NCI-H128 (cell line): Measurements from ENCODE around the gene BIRC7.

ENCODE experiments used
- DNase-seq: peaks from one replicate; lab custom pipeline; 2025; ENCODE audit not compliant: unreplicated experiment; lab: John Stamatoyannopoulos, UW

The BIRC7 gene

GRCh38 chr20:63280371-63280770 is 44.7 kb downstream of the BIRC7 start:
- DNase-seq = no peak

DNA sequence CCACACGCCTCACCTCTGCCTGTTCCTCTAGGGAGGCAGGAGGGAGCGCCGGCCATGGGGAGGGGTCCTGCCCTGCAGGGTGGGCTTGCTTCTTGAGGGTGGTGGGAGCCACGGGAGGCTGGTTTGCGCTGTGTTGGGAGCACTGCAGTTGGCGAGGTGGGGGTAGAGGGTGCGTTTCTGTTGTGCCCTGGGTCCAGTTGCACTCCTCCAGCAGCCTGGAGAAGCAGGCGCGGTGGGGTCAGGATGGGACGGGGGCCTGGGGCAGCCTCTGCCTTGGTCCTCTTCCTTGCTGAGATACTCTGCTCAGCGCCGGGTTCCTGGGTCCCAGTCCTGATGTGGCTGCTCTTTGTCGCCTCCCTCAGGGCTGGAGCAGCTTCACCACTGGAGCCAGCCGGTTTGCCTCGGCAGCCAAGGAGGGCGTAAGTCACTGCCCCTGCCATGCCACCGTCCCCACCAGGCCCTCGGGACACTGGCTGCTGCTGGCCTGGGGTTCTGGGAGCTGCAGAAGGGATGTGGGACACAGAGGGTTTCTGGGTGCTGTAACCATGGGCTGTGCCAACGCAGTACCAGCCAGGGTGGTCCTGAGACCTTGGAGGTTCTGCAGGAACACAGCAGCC is 45.3 kb downstream of the BIRC7 start:
- DNase-seq = no peak

GRCh38 chr20:63281742-63282665 is 46.3 kb downstream of the BIRC7 start:
- no peak for DNase-seq

DNA sequence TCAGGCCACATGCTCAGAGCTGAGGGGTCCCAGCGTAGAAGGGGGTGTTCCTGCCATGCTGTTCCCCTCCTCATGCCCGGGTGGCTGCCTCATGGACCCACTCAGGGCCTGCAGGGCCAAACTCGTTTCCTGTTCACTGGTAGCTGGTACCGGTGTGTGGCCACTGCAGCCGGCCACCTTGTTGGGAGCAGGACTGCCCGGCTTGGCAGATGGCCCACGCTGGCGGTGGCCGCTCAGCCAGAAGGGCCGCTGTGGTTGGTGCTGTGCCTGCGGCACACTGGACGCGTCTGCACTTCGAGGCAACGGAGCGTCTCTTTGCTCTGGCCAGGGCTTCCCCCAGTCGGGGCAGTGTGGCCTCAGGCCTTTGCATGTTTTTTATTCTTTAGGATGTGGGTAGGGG is 47.2 kb downstream of the BIRC7 start:
- no peak for DNase-seq

DNA sequence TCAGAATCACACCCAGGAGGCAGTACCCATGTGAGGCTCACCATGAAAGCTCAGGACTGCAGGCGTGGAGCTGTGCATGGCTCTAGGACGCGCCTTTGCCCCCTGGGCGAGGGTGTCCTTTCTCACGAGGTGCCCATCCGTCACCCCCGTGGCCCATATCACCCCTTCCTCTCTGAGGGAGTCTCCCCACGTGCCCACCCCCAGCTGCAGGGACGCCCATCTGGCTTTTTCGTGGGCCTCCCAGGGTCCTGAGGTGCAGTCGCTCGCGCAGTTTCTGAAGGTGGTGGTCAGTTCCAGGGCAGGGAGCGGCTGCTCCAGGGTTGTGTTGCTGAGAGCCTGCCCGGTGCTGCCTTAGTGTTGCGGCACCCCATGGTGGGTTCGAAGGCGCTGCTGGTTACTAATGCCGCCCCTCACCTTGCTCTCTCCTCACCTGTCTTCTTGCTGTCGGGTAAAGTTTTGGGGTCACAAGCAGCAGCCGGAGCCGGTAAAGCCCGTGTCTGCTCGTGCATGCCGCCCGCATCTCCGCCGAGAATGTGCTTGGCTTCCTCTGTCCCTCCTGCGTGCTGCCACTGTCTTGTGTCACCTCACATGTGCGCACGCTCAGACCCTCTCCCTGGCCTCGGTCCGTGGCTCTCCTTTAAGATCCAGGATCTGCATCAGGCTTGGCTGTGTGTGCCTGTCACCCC is 47.8 kb downstream of the BIRC7 start:
- no peak for DNase-seq

DNA sequence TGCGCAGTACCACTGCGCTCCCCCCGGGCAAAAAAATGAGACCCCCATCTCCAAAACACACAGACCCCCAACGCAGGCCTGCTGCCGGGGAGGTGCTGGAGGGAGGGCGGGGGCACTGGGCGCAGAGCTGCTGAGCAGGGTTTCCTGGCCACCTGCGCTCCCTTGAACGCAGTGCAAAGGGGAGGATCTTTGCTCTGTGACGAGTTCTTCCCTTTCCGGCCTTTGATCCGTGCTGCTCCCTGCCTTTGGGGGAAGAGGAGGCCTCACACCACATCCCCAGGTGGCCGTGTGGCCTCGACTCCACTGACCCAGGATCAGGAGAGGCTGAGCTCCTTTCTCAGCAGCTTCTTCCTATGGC is 48.4 kb downstream of the BIRC7 start:
- no peak for DNase-seq

- DNase-seq = no peak
Observed at GRCh38 chr20:63284544-63284949, 48.8 kb downstream of the BIRC7 start.

GRCh38 chr20:63284981-63285524 is 49.3 kb downstream of the BIRC7 start:
- DNase-seq = no peak

GRCh38 chr20:63285636-63286615 is 50.2 kb downstream of the BIRC7 start:
- DNase-seq = no peak

DNA sequence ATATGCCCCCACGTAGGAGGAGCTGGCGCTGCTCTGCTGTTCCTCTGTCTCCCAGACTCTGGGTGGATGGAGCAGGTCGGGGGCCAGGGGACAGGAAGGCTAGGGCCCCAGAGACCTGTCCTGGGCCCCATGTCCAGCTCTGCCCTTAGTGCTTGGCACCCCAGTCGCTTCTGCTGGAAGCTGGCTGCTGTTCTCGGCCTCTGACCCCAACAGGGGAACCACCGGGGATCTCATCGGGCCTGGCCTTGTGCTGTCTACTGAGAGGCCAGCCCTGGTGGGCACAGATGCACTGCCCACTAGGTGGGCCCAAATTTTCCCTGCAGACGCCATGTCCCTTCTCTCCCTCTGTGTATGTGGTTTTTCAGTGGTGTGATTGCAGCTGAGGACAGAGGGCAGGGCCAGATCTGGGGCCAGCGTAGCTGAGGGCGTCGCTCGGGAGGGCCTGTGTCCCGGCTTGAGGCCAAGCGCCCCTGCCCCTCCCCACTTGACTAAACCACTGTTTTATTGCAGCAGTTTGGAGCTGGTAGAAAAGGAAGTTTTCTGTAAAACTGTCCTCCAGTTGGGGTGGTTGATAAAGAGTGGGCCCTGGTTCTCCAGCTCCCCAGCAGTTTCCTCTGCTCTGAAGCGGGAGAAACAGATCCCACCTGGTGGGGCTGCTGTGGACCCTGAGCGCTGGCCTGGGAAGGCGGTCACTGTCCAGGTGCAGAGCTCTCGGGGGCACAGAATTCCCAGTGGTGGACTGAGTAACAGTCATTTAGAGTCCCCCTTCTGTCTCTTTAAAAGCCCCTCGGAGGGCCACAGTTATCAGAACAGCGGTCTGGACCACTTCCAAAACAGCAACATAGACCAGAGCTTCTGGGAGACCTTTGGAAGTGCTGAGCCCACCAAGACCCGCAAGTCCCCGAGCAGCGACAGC is 51.3 kb downstream of the BIRC7 start:
- no peak for DNase-seq

DNA sequence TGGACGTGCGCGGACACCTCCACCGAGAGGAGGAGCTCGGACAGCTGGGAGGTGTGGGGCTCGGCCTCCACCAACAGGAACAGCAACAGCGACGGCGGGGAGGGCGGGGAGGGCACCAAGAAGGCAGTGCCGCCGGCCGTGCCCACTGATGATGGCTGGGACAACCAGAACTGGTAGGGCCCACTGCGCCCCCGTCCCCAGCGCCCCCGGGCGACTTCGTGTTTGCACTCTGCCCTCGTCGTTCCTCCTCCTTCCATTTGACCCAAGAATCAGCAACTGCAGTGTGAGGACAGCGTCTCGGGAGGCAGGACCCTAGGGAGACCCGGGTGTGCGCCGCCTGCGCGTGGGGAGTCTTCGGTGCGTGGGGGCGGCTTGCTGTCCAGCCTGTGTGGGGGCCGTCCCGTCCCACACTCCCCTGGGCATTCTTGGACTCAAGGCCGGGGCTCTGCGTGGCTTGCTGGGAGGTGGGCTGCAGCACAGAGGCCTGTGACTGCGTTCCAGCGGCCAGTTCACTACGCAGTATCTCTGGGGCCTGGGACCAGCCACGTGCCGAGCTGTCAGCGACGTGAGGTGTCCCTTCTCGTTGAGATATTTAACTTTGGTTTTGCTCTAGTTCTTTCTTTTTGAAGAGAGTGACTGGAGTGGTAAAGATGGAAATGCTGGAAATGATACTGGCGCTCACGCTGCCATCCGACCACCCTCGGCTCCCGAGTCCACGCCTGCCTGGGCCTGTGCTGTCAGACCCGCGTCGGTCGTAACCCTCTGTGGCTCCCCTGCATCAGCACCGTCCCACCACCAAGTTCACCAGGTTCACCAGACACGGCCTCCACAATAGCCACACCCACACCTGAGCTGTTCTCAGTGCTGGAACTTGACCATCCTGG is 52.2 kb downstream of the BIRC7 start:
- no peak for DNase-seq

DNA sequence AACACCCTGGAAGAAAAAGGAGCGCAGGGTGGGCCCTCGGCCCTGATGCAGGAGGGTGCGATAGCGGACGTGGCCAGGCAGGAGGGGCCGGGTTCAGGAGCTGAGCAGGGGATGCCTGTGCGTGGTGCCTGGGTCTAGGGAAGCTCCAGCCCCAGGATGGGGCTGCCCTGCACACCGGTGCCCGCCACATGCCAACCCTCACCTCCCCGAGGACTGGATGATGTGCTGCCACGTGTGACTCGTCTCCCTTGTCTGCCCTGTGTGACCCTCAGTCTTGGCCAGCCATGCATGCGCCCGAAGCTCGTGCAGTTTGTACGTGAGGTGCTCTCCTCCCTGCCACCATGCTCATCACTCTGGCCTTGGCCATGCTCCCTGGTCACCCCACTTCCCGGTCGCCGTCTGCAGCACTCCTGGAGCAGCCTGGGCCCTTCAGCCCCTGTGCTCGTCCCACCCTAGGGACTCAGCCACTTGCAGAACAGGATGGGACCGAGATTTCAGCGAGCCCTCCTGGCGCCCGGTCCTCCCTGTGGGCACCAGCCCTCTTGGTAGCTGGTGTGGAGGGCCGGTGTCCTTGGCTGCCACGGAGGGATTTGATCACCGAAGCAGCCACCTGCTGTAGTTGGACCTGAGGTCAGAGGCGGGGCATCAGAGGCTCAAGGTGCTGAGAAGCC is 53.0 kb downstream of the BIRC7 start:
- DNase-seq = no peak

GRCh38 chr20:63289311-63290135 is 53.8 kb downstream of the BIRC7 start:
- no peak for DNase-seq
